ENCODE data around the gene MT1M. TPM values are rescaled to one million over a fixed set of nuclear protein-coding genes. Genes with fewer than 3 reads are reported as not detected.
A peak's percentile ranks its signal among the peaks of the same experiment; 100 is the strongest.
"Not testable (repeated sequence)": the region's sequence is repeated elsewhere in the genome, so short reads cannot be mapped to it uniquely, and the experiment has no call there.

The MT1M gene
- total RNA-seq, 1 experiment from 2014 or later: not detected

DNA sequence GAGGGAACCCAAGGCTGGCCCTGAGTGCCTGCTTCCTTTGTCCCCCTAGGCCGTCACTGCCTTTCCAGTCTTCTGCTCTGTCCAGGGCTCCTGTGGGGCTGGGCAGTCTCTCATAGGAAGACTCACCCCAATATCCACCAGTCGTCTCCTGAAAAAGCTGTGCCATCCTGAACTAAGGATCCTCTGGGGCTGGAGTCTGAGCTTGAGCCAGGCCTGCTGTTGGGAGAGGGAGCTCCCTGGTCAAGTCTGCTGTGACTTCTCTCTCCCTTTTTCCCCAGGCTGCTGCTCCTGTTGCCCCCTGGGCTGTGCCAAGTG is 38.1 kb downstream of the MT1M start:
- no peak for DNase-seq (ENCODE audit: extremely low read depth, low read depth)

DNA sequence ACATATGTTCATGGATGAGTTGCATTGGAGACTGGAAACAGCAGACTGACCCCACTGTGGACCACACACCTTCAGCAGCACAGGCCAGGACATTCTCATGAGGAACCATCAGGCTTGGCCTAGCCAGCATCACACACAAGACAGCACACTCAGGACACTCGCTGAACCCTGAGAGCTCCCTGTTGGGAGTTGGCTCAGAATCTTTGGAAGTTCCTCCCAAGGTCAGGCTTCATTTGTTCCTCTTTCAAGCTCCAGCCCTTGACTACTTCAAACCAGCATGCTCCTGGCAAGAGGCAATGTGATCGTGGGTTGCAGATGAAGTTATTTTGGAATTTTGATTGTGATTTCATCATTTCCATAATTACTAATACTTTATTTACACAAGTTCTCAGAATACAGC is 39.2 kb downstream of the MT1M start:
- not testable (repeated sequence) for DNase-seq (ENCODE audit: extremely low read depth, low read depth)

DNA sequence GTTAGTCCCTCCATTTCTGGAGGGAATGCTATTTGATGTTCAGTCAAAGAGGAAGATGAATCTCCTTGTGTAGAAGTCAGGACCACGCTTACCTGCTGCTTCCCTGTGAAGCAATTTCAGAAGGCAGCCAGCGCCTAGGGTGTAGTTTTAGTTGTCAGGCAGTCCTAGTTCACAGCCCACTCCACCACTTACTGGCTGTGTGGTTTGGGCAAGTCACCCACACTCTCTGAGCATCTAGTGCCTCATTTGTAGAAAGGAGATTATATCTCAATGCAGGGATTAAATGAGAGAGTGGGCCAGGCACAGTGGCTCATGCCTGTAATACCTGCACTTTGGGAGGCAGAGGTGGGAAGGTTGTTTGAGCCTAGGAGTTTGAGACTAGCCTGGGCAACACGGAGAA is 39.7 kb downstream of the MT1M start:
- not testable (repeated sequence) for DNase-seq (ENCODE audit: extremely low read depth, low read depth)

DNA sequence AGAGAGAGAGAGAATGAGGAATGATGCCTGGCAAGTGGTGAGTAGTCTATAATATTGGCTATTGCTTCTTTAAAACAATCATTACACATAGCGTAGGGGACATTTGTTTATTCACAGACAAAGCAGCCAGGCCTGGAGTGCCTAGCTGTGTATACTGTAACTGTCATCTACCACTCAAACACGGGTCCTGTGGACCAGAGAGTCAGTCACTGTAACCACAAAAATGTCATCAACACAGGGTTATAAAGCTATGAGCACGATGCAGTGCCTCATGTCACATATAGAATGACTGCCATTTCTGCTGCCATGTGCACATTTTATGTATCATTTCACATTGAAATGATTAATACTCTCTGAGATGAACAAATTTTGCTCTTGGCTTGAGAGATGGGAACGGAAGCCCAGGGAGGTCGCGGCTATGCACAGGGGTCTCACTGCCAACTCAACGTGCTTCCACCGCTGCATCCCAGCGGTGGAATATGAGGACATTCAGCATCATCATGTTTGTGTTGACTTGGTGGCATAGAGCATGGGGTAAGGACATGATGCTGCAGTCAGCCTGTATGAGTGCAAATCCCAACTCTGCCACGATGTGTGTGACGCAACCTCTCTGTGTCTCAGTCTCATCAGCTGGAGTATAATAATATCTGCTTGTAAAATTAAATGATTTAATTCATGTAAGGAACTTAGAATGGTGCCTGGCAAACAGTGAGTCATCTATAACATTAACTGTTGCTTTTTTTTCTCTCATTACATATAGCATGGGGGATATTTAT is 40.5 kb downstream of the MT1M start:
- DNase-seq (ENCODE audit: extremely low read depth, low read depth): no peak

DNA sequence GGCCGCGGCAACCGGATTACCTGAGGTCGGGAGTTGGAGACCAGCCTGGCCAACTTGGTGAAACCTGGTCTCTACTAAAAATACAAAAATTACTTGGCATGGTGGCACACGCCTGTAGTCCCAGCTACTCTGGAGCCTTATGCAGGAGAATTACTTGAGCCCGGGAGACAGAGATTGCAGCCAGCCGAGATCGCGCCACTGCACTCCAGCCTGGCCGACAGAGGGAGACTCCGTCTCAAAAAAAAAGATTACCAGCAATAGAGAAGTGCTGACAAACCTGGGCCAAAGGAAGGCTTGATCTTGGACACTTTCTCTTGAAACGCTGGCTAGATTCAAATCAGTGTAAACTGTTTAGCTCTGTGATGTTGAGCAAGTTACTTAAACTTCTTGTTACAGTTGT is 41.5 kb downstream of the MT1M start:
- peak; percentile 15 for DNase-seq (ENCODE audit: extremely low read depth, low read depth)

DNA sequence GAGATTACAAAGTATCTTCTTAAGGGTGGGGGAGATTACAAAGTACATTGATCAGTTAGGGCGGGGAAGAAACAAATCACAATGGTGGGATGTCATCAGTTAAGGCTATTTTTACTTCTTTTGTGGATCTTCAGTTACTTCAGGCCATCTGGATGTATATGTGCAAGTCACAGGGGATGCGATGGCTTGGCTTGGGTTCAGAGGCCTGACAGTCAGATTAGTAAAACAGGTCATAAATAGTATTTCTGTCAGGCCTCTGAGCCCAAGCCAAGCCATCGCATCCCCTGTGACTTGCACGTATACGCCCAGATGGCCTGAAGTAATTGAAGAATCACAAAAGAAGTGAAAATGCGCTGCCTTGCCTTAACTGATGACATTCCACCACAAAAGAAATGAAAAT is 42.1 kb downstream of the MT1M start:
- not testable (repeated sequence) for DNase-seq (ENCODE audit: extremely low read depth, low read depth)

DNA sequence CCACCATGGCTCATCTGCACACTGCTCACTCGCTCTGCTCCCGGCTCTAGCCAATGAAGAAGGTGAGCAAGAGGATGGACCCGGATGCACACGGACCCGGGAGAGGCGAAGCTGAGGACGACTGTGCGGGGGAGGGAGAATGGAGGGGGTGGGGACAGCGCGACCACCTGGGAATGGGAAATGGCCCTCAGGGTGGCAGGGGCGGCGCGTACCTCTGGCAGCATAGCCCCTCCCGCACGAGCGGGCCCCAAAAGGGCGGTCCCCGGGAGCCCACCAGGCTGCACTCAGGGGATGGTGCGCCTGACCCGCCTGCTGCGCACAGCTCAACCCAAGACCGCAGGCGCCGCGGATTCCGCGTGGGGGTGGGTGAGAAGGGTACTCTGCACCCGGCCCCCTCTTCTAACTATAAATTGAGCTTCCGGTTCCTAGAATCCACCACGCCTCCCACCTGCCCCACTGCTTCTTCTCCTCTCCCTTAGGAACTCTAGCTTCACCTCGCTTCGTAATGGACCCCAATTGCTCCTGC is 43.3 kb downstream of the MT1M start:
- DNase-seq (ENCODE audit: extremely low read depth, low read depth): no peak

DNA sequence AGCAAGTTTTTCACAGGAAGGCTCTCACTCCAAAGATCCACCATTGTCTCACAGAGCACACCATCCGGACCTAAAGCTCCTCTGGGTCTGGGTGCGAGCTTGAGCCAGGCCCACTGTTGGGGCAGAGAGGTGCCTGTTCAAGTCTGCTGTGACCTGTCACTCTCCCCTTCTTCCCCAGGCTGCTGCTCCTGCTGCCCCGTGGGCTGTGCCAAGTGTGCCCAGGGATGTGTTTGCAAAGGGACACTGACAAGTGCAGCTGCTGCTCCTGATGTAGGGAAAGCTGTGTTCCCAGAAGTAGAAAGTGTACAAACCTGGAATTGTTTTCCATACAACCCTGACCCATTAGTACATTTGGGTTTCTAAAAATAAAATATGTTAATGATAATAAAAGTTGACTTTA is 45.0 kb downstream of the MT1M start:
- DNase-seq (ENCODE audit: extremely low read depth, low read depth): no peak

DNA sequence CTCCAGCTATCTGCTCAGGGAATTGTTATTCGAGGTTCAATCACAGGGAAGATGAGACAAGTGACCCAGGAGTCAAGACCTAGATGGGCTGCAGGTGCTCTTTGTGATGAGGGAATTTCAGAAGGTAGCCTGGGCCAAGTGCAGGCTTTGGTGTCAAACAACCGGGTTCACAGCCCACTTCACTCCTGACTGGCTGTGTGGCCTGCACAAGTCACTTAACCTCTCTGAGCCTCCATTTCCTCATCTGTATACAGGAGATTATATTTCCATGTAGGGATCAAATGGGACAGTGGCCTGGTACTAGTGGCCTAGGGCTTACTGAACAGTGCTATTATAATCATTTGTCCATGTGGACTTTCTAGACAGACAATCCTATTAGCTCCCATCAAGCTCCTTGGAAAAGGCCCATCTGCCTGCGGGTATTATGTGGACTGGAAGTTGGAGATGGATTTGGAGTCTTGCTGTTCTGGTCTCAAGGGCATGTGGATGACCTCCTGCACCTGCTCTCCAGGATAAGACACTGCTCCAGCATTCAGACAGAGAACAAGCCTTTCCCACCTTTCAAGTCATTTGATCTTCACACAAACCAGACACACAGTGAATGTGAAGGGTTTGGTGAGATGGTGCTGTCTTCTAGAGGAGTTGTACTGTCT is 46.7 kb downstream of the MT1M start:
- no peak for DNase-seq (ENCODE audit: extremely low read depth, low read depth)

DNA sequence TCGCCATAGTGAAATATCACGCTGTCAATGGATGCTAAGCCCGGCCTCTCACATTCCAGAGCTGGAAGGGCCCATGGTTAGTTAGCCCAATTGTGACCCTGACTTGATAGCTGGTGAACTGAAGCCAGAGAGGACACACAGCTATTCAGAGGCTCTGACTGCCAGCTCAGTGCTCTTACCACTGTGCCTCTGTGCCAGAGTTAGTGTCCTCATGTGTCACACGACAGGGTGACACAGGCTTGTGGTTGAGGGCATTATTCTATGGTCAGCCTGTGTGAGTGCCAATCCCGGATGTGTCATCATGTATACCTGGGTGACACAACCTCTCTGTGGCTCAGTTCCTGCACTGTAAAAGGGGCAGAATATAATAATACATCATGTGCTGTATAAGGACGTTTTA is 47.4 kb downstream of the MT1M start:
- DNase-seq (ENCODE audit: extremely low read depth, low read depth): no peak

DNA sequence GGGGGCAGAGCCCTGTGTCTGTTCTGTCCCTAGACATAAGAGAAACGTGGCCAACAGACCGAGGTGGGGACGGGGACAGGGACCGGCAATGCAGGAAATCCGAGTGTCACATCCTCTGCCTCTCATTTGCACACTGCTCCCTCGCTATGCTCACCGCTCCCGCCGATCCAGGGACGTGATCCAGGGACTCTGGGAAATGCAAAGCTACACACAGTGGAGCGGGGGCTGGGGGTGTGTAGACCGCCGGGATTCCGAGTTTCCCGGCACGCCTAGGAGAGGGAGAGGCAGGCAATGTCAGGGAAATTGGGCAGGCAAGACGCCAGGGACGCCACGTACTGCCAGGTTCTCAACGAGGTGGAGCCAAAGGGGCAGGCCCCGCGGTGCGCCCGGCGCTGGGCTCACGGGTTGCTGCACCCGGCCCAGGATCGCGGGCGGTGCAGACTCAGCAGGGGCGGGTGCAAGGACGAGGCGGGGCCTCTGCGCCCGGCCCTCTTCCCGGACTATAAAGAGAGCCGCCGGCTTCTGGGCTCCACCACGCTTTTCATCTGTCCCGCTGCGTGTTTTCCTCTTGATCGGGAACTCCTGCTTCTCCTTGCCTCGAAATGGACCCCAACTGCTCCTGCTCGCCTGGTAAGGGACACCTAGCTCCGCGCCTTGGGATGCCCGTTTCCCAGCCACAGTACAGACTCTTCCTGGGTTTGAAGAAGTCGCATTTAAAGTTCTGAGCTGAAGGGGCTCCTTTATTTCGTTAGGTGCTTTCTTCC is 49.7 kb downstream of the MT1M start, which contains the start of gene MT1X:
Gene MT1X (plus strand): TSS at position 532 of the 764 bp plus-strand sequence. CDS start 71 bp downstream, at position 603.
- DNase-seq (ENCODE audit: extremely low read depth, low read depth): peak; percentile 83

DNA sequence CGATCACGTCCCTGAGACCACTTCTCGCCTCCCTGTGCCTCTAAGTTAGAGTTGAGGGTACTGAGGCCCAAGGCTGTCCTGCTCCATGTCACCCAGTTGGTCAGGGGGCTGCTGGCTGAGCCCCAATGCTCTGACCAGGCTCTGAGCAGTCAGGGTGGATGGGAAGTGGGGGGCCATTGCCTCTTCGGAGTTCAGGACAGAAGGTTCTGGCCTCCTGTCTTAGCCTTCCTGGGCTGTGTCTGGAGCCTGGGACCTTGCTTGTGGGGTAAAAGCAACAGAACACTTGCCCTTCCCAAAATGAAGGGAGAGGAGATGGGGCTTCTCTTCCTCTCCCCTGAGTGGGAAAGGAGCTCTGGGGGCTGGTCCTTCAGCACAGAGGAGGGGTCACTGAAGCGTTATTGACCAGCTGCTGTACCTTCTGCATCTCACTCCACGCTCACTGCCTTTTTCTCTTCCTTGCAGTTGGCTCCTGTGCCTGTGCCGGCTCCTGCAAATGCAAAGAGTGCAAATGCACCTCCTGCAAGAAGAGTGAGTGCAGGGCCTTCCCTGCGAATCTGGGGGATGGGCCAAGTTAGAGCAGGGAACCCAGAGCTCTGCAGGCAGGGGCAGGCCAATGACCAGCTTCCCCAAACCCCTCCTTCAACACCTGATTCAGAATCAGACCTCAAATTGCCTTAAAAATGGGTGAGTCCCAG is 50.4 kb downstream of the MT1M start:
- DNase-seq (ENCODE audit: extremely low read depth, low read depth): no peak

Other genes starting within 250 kb of the MT1M start
- gene AMFR, start 207.1 kb upstream of the MT1M start, total RNA-seq (2014; rRNA removed; shearing (Covaris generic)): 197 and 209 TPM in 2 replicates
- 115 and 140 TPM in 2 replicates for gene NUDT21, start 181.3 kb upstream of the MT1M start, total RNA-seq (2014; rRNA removed; shearing (Covaris generic))
- gene OGFOD1, start 181.1 kb upstream of the MT1M start, total RNA-seq (2014; rRNA removed; shearing (Covaris generic)): 121 and 132 TPM in 2 replicates
- gene BBS2, start 112.6 kb upstream of the MT1M start, total RNA-seq (2014; rRNA removed; shearing (Covaris generic)): 67.3 and 75.3 TPM in 2 replicates
- gene MT4, start 67.6 kb upstream of the MT1M start, total RNA-seq (2014; rRNA removed; shearing (Covaris generic)): not detected in 2 replicates
- not detected in 2 replicates for gene MT3, start 43.1 kb upstream of the MT1M start, total RNA-seq (2014; rRNA removed; shearing (Covaris generic))
- 83.8 and 113 TPM in 2 replicates for gene MT2A, start 24.1 kb upstream of the MT1M start, total RNA-seq (2014; rRNA removed; shearing (Covaris generic))
- gene MT1E, start 6.9 kb upstream of the MT1M start, total RNA-seq (2014; rRNA removed; shearing (Covaris generic)): 2.3 TPM in 1 of 2 replicates, not detected in the other
- 19.4 and 32.8 TPM in 2 replicates for gene MT1A, start 6.0 kb downstream of the MT1M start, total RNA-seq (2014; rRNA removed; shearing (Covaris generic))
- not detected in 2 replicates for gene MT1B, start 19.2 kb downstream of the MT1M start, total RNA-seq (2014; rRNA removed; shearing (Covaris generic))
- 0.72 and 0.97 TPM in 2 replicates for gene MT1F, start 25.3 kb downstream of the MT1M start, total RNA-seq (2014; rRNA removed; shearing (Covaris generic))
- gene MT1G, start 35.4 kb downstream of the MT1M start, total RNA-seq (2014; rRNA removed; shearing (Covaris generic)): not detected in 2 replicates
- not detected in 2 replicates for gene MT1H, start 37.2 kb downstream of the MT1M start, total RNA-seq (2014; rRNA removed; shearing (Covaris generic))
- gene MT1X, start 49.8 kb downstream of the MT1M start, total RNA-seq (2014; rRNA removed; shearing (Covaris generic)): 5.6 and 11.3 TPM in 2 replicates
- gene NUP93, start 97.5 kb downstream of the MT1M start, total RNA-seq (2014; rRNA removed; shearing (Covaris generic)): 78.1 and 87.7 TPM in 2 replicates
- gene SLC12A3, start 232.5 kb downstream of the MT1M start, total RNA-seq (2014; rRNA removed; shearing (Covaris generic)): not detected in 2 replicates

Data from NCI-H460 (cell line).